Neural progenitor cell (in vitro differentiated cells): ENCODE data around the gene SLC15A3. TPM values are rescaled to one million over a fixed set of nuclear protein-coding genes. Genes with fewer than 3 reads are reported as not detected.

Experiments
- DNase-seq: peaks from one replicate; pipeline ENCODE4 v3.0.0-alpha.2; 2016; ENCODE audit warnings: low spot score
- H2AFZ ChIP-seq: fragments of 200-600 bp; sonication (generic); replicated peaks from 2 replicates; pipeline ENCODE4 v1.6.1; 2016; ENCODE audit warnings: antibody characterized with exemption
- H3F3A ChIP-seq: fragments of 200-600 bp; sonication (generic); 2 replicates; pipeline ENCODE4 v1.6.1; 2016; ENCODE audit warnings: antibody characterized with exemption, low read depth
- H3K27ac ChIP-seq: fragments of 200-600 bp; sonication (generic); 2 replicates; pipeline ENCODE4 v1.5.1; 2016; ENCODE audit warnings: mild to moderate bottlenecking
- H3K27me3 ChIP-seq: fragments of 200-600 bp; sonication (generic); 2 replicates; pipeline ENCODE4 v1.6.1; 2016; ENCODE audit warnings: mild to moderate bottlenecking, moderate library complexity
- H3K36me3 ChIP-seq: fragments of 200-600 bp; sonication (generic); 2 replicates; pipeline ENCODE4 v1.5.1; 2016
- H3K4me1 ChIP-seq: fragments of 200-600 bp; sonication (generic); 2 replicates; pipeline ENCODE4 v1.6.1; 2016; ENCODE audit warnings: mixed run types
- H3K4me2 ChIP-seq: fragments of 200-600 bp; sonication (generic); 2 replicates; pipeline ENCODE4 v1.6.1; 2016
- H3K4me3 ChIP-seq: fragments of 200-600 bp; sonication (generic); 2 replicates; pipeline ENCODE4 v1.5.1; 2016
- H3K79me2 ChIP-seq: fragments of 200-600 bp; sonication (generic); 2 replicates; pipeline ENCODE4 v1.6.1; 2016; ENCODE audit warnings: low read depth
- H3K9ac ChIP-seq: fragments of 200-600 bp; sonication (generic); 2 replicates; pipeline ENCODE4 v1.6.1; 2016
- H3K9me3 ChIP-seq: fragments of 200-600 bp; sonication (generic); 2 replicates; pipeline ENCODE4 v1.5.1; 2016; ENCODE audit warnings: low read depth
- H4K20me1 ChIP-seq: fragments of 200-600 bp; sonication (generic); 2 replicates; pipeline ENCODE4 v1.6.1; 2016; ENCODE audit warnings: low read depth
- H3K27ac Mint-ChIP-seq: 3 replicates; pipeline ENCODE4 v1.8.0; 2021; ENCODE audit warnings: mixed read lengths
- H3K27me3 Mint-ChIP-seq: 2 replicates; pipeline ENCODE4 v1.8.0; 2022; ENCODE audit warnings: low read depth, mild to moderate bottlenecking, inconsistent platforms, moderate library complexity, mixed read lengths; ENCODE audit not compliant: insufficient read depth
- H3K36me3 Mint-ChIP-seq: 3 replicates; pipeline ENCODE4 v1.8.0; 2021; ENCODE audit warnings: mixed read lengths
- H3K4me1 Mint-ChIP-seq: 3 replicates; pipeline ENCODE4 v1.8.0; 2021; ENCODE audit warnings: mixed read lengths
- H3K4me3 Mint-ChIP-seq: 3 replicates; pipeline ENCODE4 v1.8.0; 2021; ENCODE audit warnings: mild to moderate bottlenecking, moderate library complexity, mixed read lengths
- H3K9me3 Mint-ChIP-seq: 3 replicates; pipeline ENCODE4 v1.8.0; 2020; ENCODE audit warnings: mixed read lengths
- CTCF ChIP-seq: fragments of 200-600 bp; sonication (generic); IDR thresholded peaks from 2 replicates; pipeline ENCODE4 v1.5.1; 2017; ENCODE audit warnings: antibody characterized with exemption, mild to moderate bottlenecking
- EZH2 ChIP-seq: fragments of 200-600 bp; sonication (generic); IDR thresholded peaks from 2 replicates; pipeline ENCODE4 v1.6.1; 2017; ENCODE audit warnings: antibody characterized with exemption, mild to moderate bottlenecking, moderate library complexity
- EZH2phosphoT487 ChIP-seq: fragments of 200-600 bp; sonication (generic); IDR thresholded peaks from 2 replicates; pipeline ENCODE4 v1.6.1; 2017; ENCODE audit warnings: antibody characterized with exemption
- total RNA-seq: library from RNA; depleted of rRNA; stranded (reverse); fragments of >200 nt; gene quantifications from 2 replicates; pipeline ENCODE4 v1.2.3, GENCODE V29; 2015; ENCODE audit warnings: low replicate concordance

SLC15A3 gene
- total RNA-seq, 1 donor from 2014 or later = 1.4 TPM

- no peaks in the 10 kb centered on the region for H3K36me3 Mint-ChIP-seq
- peaks cover 12% of the 10 kb centered on the region for H3K4me1 Mint-ChIP-seq
- no peaks in the 10 kb centered on the region for H3F3A ChIP-seq
- H3K9me3 Mint-ChIP-seq = no peaks in the 10 kb centered on the region
- no peaks in the 10 kb centered on the region for H3K79me2 ChIP-seq
- no peaks in the 10 kb centered on the region for H3K36me3 ChIP-seq
- H3K4me3 ChIP-seq = no peak overlapping the region
- H2AFZ ChIP-seq = peak overlapping the region; percentile 57
- no peak overlapping the region for H3K9ac ChIP-seq
- H3K27ac Mint-ChIP-seq = no peak overlapping the region
- no peak overlapping the region for H3K4me2 ChIP-seq
- peaks cover 4% of the 10 kb centered on the region for H3K4me1 ChIP-seq
- H3K4me3 Mint-ChIP-seq = no peak overlapping the region
- H3K27ac ChIP-seq = no peak overlapping the region
- peaks cover 5% of the 10 kb centered on the region for H3K27me3 Mint-ChIP-seq
- no peaks in the 10 kb centered on the region for H4K20me1 ChIP-seq
- no peaks in the 10 kb centered on the region for H3K9me3 ChIP-seq
- no peak for TF ChIP-seq EZH2
- no peak for TF ChIP-seq CTCF
- no peak for TF ChIP-seq EZH2phosphoT487
- DNase-seq = no peak
- H3K27me3 ChIP-seq = no peaks in the 10 kb centered on the region
Observed at GRCh38 chr11:60992842-60993409, 41.0 kb upstream of the SLC15A3 start.

- Histone ChIP-seq H3K4me1 (peaks cover 4% of the 10 kb centered on the region), H3K27me3 (no peaks in the 10 kb centered on the region), H3K9me3 (no peaks in the 10 kb centered on the region), H3K9ac (no peak overlapping the region), H2AFZ (no peak overlapping the region), H3K79me2 (no peaks in the 10 kb centered on the region), H3F3A (no peaks in the 10 kb centered on the region), H3K4me2 (no peak overlapping the region), H3K4me3 (no peak overlapping the region), H3K36me3 (no peaks in the 10 kb centered on the region), H3K27ac (no peak overlapping the region), H4K20me1 (no peaks in the 10 kb centered on the region)
- no peaks in the 10 kb centered on the region for H3K36me3 Mint-ChIP-seq
- no peak overlapping the region for H3K4me3 Mint-ChIP-seq
- peaks cover 7% of the 10 kb centered on the region for H3K27me3 Mint-ChIP-seq
- TF ChIP-seq EZH2 = no peak
- no peak for TF ChIP-seq EZH2phosphoT487
- TF ChIP-seq CTCF = no peak
- no peaks in the 10 kb centered on the region for H3K9me3 Mint-ChIP-seq
- H3K4me1 Mint-ChIP-seq = peaks cover 12% of the 10 kb centered on the region
- DNase-seq = no peak
- H3K27ac Mint-ChIP-seq = no peak overlapping the region
Observed at GRCh38 chr11:60991457-60991856, 39.5 kb upstream of the SLC15A3 start.

GRCh38 chr11:60989093-60989650 is 37.2 kb upstream of the SLC15A3 start:
- Mint-ChIP-seq H3K9me3 (no peaks in the 10 kb centered on the region), H3K27me3 (peaks cover 2% of the 10 kb centered on the region), H3K4me1 (peaks cover 12% of the 10 kb centered on the region), H3K36me3 (no peaks in the 10 kb centered on the region), H3K4me3 (no peak overlapping the region), H3K27ac (no peak overlapping the region)
- TF ChIP-seq CTCF (no peak), EZH2phosphoT487 (no peak), EZH2 (no peak)
- Histone ChIP-seq H3K27me3 (no peaks in the 10 kb centered on the region), H3K36me3 (no peaks in the 10 kb centered on the region), H3K9ac (no peak overlapping the region), H2AFZ (no peak overlapping the region), H3K4me1 (peaks cover 4% of the 10 kb centered on the region), H3K27ac (no peak overlapping the region), H3F3A (no peaks in the 10 kb centered on the region), H4K20me1 (no peaks in the 10 kb centered on the region), H3K9me3 (no peaks in the 10 kb centered on the region), H3K79me2 (no peaks in the 10 kb centered on the region), H3K4me2 (no peak overlapping the region), H3K4me3 (no peak overlapping the region)
- DNase-seq = no peak
